HepG2 (cell line): ENCODE data around the gene PHF3. TPM values are rescaled to one million over a fixed set of nuclear protein-coding genes. Genes with fewer than 3 reads are reported as not detected.

Source experiments
- ATAD3A ChIP-seq: sonication (generic); formaldehyde crosslinking; IDR thresholded peaks from 2 replicates; pipeline ENCODE4 v1.4.0; 2020; ENCODE audit warnings: missing genetic modification reagents
- LBX2 ChIP-seq: sonication (generic); formaldehyde crosslinking; IDR thresholded peaks from 2 replicates; pipeline ENCODE4 v1.5.0; 2020; ENCODE audit warnings: missing genetic modification reagents, mild to moderate bottlenecking, borderline replicate concordance
- MEIS2 ChIP-seq: sonication (generic); formaldehyde crosslinking; IDR thresholded peaks from 2 replicates; pipeline ENCODE4 v1.9.0; 2021; ENCODE audit warnings: mild to moderate bottlenecking, missing genetic modification reagents
- NCOA2 ChIP-seq: sonication (generic); formaldehyde crosslinking; IDR thresholded peaks from 2 replicates; pipeline ENCODE4 v1.8.0; 2022; ENCODE audit warnings: inconsistent platforms
- PITX1 ChIP-seq: sonication (generic); formaldehyde crosslinking; IDR thresholded peaks from 2 replicates; pipeline ENCODE4 v1.5.1; 2020; ENCODE audit warnings: mild to moderate bottlenecking, missing genetic modification reagents
- SATB2 ChIP-seq: sonication (generic); formaldehyde crosslinking; IDR thresholded peaks from 2 replicates; pipeline ENCODE4 v1.5.0; 2020; ENCODE audit warnings: missing genetic modification reagents
- TFDP1 ChIP-seq: IDR thresholded peaks from 2 replicates; pipeline ENCODE4 v1.6.1; 2016; ENCODE audit warnings: missing compliant biosample characterization, missing genetic modification reagents, borderline replicate concordance
- ZBTB49 ChIP-seq: sonication (generic); formaldehyde crosslinking; IDR thresholded peaks from 2 replicates; pipeline ENCODE4 v1.4.0; 2020; ENCODE audit warnings: missing genetic modification reagents, borderline replicate concordance
- ZGPAT ChIP-seq: IDR thresholded peaks from 2 replicates; pipeline ENCODE4 v1.6.1; 2016; ENCODE audit warnings: mild to moderate bottlenecking
- ZMYM2 ChIP-seq: sonication (generic); formaldehyde crosslinking; IDR thresholded peaks from 2 replicates; pipeline ENCODE4 v1.8.0; 2022; ENCODE audit warnings: mild to moderate bottlenecking, missing genetic modification reagents
- ZNF333 ChIP-seq: sonication (generic); formaldehyde crosslinking; IDR thresholded peaks from 2 replicates; pipeline ENCODE4 v1.4.0; 2020; ENCODE audit warnings: mild to moderate bottlenecking, missing genetic modification reagents, borderline replicate concordance
- ZNF567 ChIP-seq: sonication (generic); formaldehyde crosslinking; IDR thresholded peaks from 2 replicates; pipeline ENCODE4 v1.8.1; 2023; ENCODE audit warnings: mild to moderate bottlenecking, missing genetic modification reagents, borderline replicate concordance
- ZNF646 ChIP-seq: sonication (generic); formaldehyde crosslinking; IDR thresholded peaks from 2 replicates; pipeline ENCODE4 v1.9.0; 2021; ENCODE audit warnings: mild to moderate bottlenecking, missing genetic modification reagents
- ZNF749 ChIP-seq: sonication (generic); formaldehyde crosslinking; IDR thresholded peaks from 2 replicates; pipeline ENCODE4 v1.8.0; 2022; ENCODE audit warnings: mild to moderate bottlenecking, missing genetic modification reagents, moderate library complexity, borderline replicate concordance
- ZNF781 ChIP-seq: sonication (generic); formaldehyde crosslinking; IDR thresholded peaks from 2 replicates; pipeline ENCODE4 v1.5.1; 2020; ENCODE audit warnings: borderline replicate concordance, mild to moderate bottlenecking, missing genetic modification reagents; ENCODE audit errors: not compliant biosample characterization
- polyA plus RNA-seq, 8 experiments: library from polyadenylated mRNA; depleted of rRNA in 3 of 8; stranded (reverse) in 7 of 8; unstranded in 1 of 8; fragments of >200 nt; fragmentation: Illumina TruSeq in 4 of 8; extraction: Trizol in 4 of 8; gene quantifications; 2 replicates each; pipeline versions ENCODE4 v1.2.1 to v1.2.3, GENCODE V29; 2011 to 2016; ENCODE audit warnings: low read depth in 4 of 8, missing spikeins in 1 of 8, mixed read lengths in 1 of 8; ENCODE audit not compliant: insufficient read depth in 1 of 8
- total RNA-seq, 5 experiments: library from RNA; depleted of rRNA; stranded (reverse); fragments of >200 nt; fragmentation: Illumina TruSeq; extraction: Trizol; gene quantifications; 2 replicates each; pipeline ENCODE4 v1.2.3, GENCODE V29; 2016; ENCODE audit warnings: low read depth in 1 of 5

PHF3 gene
- total and polyA plus RNA-seq, 2 of the 13 experiments (the other 11 are each of a cell fraction or from before 2014, with no cell fraction given): 19.8 to 70.4 TPM

GRCh38 chr6:63598049-63599036, 37.3 kb upstream of the PHF3 start (continued):
- peak; percentile 87 for TF ChIP-seq ZGPAT (CRISPR knock-in tag)
- TF ChIP-seq ZBTB49: no peak; the same call in 1 of the 2 replicates
- TF ChIP-seq ZNF781 (CRISPR knock-in tag): peak; percentile 48
- TF ChIP-seq MEIS2 (CRISPR knock-in tag): peak; percentile 41; the same call in 1 of the 2 replicates
- TF ChIP-seq ZNF333 (CRISPR knock-in tag): no peak
- TF ChIP-seq LBX2 (CRISPR knock-in tag): no peak
- TF ChIP-seq ZNF567 (CRISPR knock-in tag): no peak
- no peak for TF ChIP-seq SATB2 (CRISPR knock-in tag)
- no peak; the same call in 1 of the 2 replicates for TF ChIP-seq TFDP1
- no peak for TF ChIP-seq ATAD3A (CRISPR knock-in tag)
- peak; percentile 59; the same call in 1 of the 2 replicates for TF ChIP-seq PITX1 (CRISPR knock-in tag)
- 0 out of 2 replicates have a peak, but pooled peaks have one; percentile 18 for TF ChIP-seq NCOA2
- TF ChIP-seq ZNF646 (CRISPR knock-in tag): peak; percentile 13; the same call in 1 of the 2 replicates
- TF ChIP-seq ZNF749 (CRISPR knock-in tag): no peak
- no peak for TF ChIP-seq ZMYM2
